Neural progenitor cell (in vitro differentiated cells): Measurements from ENCODE around the gene FAM53B.

Experiments used
- EZH2 ChIP-seq: fragments of 200-600 bp; sonication (generic); IDR thresholded peaks from 2 replicates; pipeline ENCODE4 v1.6.1; 2017; ENCODE audit warnings: antibody characterized with exemption, mild to moderate bottlenecking, moderate library complexity
- EZH2phosphoT487 ChIP-seq: fragments of 200-600 bp; sonication (generic); IDR thresholded peaks from 2 replicates; pipeline ENCODE4 v1.6.1; 2017; ENCODE audit warnings: antibody characterized with exemption
- TF ChIP-seq, protein P1 (sequence below): fragments of 200-600 bp; sonication (generic); IDR thresholded peaks from 2 replicates; pipeline ENCODE4 v1.5.1; 2017; ENCODE audit warnings: antibody characterized with exemption, mild to moderate bottlenecking

DNA sequence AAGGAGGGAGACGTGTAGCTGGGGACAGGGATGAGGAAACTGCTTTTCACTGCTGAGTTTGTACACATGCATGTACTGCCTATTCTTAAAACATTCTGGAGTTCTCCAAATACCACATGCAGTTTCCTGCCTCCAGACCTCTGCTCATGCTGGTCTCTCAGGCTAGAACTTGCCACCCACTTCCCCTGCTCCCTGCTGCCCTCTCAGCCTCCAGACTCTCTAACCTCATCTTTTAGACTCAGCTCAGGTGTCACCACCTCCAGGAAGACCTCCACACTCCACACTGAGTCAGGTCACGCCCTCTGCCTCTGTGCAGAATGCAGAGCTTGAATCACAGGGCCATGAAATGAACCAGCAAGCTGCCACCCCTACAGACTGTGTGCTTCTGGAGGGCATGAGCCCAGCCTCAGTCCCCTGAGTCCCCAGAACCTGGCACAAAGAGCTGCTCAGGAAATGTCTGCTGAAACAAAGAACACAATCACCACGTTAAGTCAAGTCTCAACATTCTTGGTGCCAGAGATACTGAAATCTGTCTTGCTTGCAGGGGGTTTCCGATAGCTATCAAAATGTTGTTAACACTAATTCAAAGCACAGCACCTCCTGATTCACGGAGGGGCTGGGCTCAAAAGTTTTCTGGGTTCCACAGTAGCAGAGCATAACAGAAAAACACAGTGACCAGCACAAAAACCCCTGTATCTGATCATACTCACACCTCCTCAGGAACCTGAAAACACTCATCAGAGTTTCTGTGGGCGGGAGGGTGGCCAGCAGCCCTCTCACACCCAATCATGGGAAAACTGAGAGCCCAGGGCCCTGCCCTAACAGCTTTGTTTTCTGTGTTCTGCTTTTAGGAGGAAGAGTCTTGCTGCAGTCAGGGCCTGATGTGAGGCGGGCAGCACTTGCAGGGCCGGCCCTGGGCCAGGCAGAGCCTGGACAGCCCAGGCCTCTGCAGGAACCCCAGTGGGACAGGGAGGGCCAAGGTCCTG is 21.1 kb downstream of the FAM53B start:
- TF ChIP-seq, protein P1, sequence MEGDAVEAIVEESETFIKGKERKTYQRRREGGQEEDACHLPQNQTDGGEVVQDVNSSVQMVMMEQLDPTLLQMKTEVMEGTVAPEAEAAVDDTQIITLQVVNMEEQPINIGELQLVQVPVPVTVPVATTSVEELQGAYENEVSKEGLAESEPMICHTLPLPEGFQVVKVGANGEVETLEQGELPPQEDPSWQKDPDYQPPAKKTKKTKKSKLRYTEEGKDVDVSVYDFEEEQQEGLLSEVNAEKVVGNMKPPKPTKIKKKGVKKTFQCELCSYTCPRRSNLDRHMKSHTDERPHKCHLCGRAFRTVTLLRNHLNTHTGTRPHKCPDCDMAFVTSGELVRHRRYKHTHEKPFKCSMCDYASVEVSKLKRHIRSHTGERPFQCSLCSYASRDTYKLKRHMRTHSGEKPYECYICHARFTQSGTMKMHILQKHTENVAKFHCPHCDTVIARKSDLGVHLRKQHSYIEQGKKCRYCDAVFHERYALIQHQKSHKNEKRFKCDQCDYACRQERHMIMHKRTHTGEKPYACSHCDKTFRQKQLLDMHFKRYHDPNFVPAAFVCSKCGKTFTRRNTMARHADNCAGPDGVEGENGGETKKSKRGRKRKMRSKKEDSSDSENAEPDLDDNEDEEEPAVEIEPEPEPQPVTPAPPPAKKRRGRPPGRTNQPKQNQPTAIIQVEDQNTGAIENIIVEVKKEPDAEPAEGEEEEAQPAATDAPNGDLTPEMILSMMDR = no peak
- TF ChIP-seq EZH2 (no peak), EZH2phosphoT487 (no peak)
